A673 (cell line): Measurements from ENCODE around the gene POMGNT2. TPM values are rescaled to one million over a fixed set of nuclear protein-coding genes. Genes with fewer than 3 reads are reported as not detected.

Experiments
- BruUV-seq: library from RNA; stranded (reverse); fragments of 400-500 nt; replicated peaks from 2 replicates; lab custom pipeline; 2021; lab: Mats Ljungman, UMichigan
- CTCF ChIA-PET: fragments of 300-600 bp; sonication (Branson Sonifier 250); formaldehyde crosslinking; loops from one replicate; lab custom pipeline; 2022; ENCODE audit warnings: antibody characterized with exemption; lab: Charles Lee
- POLR2A ChIA-PET: fragments of 300-600 bp; sonication (Branson Sonifier 250); formaldehyde crosslinking; loops from one replicate; lab custom pipeline; 2022; ENCODE audit warnings: antibody characterized with exemption; ENCODE audit not compliant: low non-redundant PET; lab: Charles Lee
- DNase-seq: peaks from one replicate; pipeline ENCODE4 v3.0.0-alpha.2; 2015; ENCODE audit warnings: low spot score
- H3K27ac ChIP-seq: fragments of 200-600 bp; sonication (generic); 2 replicates; pipeline ENCODE4 v1.5.1; 2016; ENCODE audit warnings: mixed run types, low read depth, mild to moderate bottlenecking, mixed read lengths, antibody characterized with exemption, low read length; ENCODE audit not compliant: poor library complexity, severe bottlenecking
- H3K27me3 ChIP-seq: fragments of 200-600 bp; sonication (generic); replicated peaks from 2 replicates; pipeline ENCODE4 v1.6.1; 2017; ENCODE audit warnings: mixed run types, low read depth, mild to moderate bottlenecking, mixed read lengths, antibody characterized with exemption, low read length; ENCODE audit not compliant: insufficient read depth, poor library complexity
- H3K36me3 ChIP-seq: fragments of 200-600 bp; sonication (generic); 2 replicates; pipeline ENCODE4 v1.6.1; 2016; ENCODE audit warnings: mixed run types, mild to moderate bottlenecking, mixed read lengths, antibody characterized with exemption, low read length; ENCODE audit not compliant: insufficient read depth, poor library complexity, severe bottlenecking
- H3K4me1 ChIP-seq: fragments of 200-600 bp; sonication (generic); 2 replicates; pipeline ENCODE4 v1.6.1; 2017; ENCODE audit warnings: mixed run types, mild to moderate bottlenecking, mixed read lengths, antibody characterized with exemption, low read length; ENCODE audit not compliant: insufficient read depth, poor library complexity, severe bottlenecking
- H3K4me3 ChIP-seq: fragments of 200-600 bp; sonication (generic); 2 replicates; pipeline ENCODE4 v1.5.1; 2016; ENCODE audit warnings: low read depth, mixed run types, mild to moderate bottlenecking, mixed read lengths, low read length; ENCODE audit not compliant: poor library complexity, severe bottlenecking
- H3K9me3 ChIP-seq: fragments of 200-600 bp; sonication (generic); 2 replicates; pipeline ENCODE4 v1.6.1; 2016; ENCODE audit warnings: mixed run types, low read depth, mild to moderate bottlenecking, mixed read lengths, antibody characterized with exemption, low read length; ENCODE audit not compliant: poor library complexity, severe bottlenecking
- EZH2 ChIP-seq: fragments of 200-600 bp; sonication (generic); IDR thresholded peaks from 2 replicates; pipeline ENCODE4 v1.6.1; 2017; ENCODE audit warnings: borderline replicate concordance, low read depth, mild to moderate bottlenecking, mixed read lengths, antibody characterized with exemption, low read length; ENCODE audit not compliant: poor library complexity, severe bottlenecking
- intact Hi-C: fragments of 100-400 bp; cut with micrococcal nuclease; formaldehyde crosslinking; loops from one replicate; pipeline ENCODE4 v1.10.0; 2022; ENCODE audit not compliant: unreplicated experiment
- total RNA-seq: library from RNA; stranded (reverse); gene quantifications from 2 replicates; pipeline ENCODE4 v1.2.3, GENCODE V29; 2021
- TF ChIP-seq, protein P1 (sequence below): fragments of 300-800, 200-600 bp; sonication (generic); conservative IDR thresholded peaks from 2 replicates; pipeline ENCODE4 v1.5.1; 2017; ENCODE audit warnings: low read depth, mild to moderate bottlenecking, antibody characterized with exemption, low read length, moderate library complexity, mixed read lengths

The POMGNT2 gene
- total RNA-seq, 1 experiment from 2014 or later: 6.5 TPM

- no peak overlapping the region for H3K4me3 ChIP-seq
- CTCF ChIA-PET: no interaction called here
- DNase-seq: no peak
- no peak for TF ChIP-seq EZH2
- TF ChIP-seq, protein P1, sequence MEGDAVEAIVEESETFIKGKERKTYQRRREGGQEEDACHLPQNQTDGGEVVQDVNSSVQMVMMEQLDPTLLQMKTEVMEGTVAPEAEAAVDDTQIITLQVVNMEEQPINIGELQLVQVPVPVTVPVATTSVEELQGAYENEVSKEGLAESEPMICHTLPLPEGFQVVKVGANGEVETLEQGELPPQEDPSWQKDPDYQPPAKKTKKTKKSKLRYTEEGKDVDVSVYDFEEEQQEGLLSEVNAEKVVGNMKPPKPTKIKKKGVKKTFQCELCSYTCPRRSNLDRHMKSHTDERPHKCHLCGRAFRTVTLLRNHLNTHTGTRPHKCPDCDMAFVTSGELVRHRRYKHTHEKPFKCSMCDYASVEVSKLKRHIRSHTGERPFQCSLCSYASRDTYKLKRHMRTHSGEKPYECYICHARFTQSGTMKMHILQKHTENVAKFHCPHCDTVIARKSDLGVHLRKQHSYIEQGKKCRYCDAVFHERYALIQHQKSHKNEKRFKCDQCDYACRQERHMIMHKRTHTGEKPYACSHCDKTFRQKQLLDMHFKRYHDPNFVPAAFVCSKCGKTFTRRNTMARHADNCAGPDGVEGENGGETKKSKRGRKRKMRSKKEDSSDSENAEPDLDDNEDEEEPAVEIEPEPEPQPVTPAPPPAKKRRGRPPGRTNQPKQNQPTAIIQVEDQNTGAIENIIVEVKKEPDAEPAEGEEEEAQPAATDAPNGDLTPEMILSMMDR: no peak
- H3K27ac ChIP-seq: no peak overlapping the region
- H3K36me3 ChIP-seq: no peaks in the 10 kb centered on the region
- intact Hi-C loops: no loop called here
- no TSS peak for BruUV-seq
- POLR2A ChIA-PET: no interaction called here
- H3K27me3 ChIP-seq: no peaks in the 10 kb centered on the region
- no peaks in the 10 kb centered on the region for H3K4me1 ChIP-seq
- no peaks in the 10 kb centered on the region for H3K9me3 ChIP-seq
Observed at GRCh38 chr3:43090238-43090637, 15.6 kb downstream of the POMGNT2 start.

- H3K27me3 ChIP-seq: no peaks in the 10 kb centered on the region
- intact Hi-C loops: no loop called here
- no TSS peak for BruUV-seq
- ChIA-PET CTCF (no interaction called here), POLR2A (no interaction called here)
- no peak overlapping the region for H3K4me3 ChIP-seq
- no peaks in the 10 kb centered on the region for H3K4me1 ChIP-seq
- no peaks in the 10 kb centered on the region for H3K36me3 ChIP-seq
- TF ChIP-seq, protein P1: no peak
- TF ChIP-seq EZH2: no peak
- H3K27ac ChIP-seq: no peak overlapping the region
- H3K9me3 ChIP-seq: no peaks in the 10 kb centered on the region
- DNase-seq: no peak
Observed at GRCh38 chr3:43089081-43089480, 16.8 kb downstream of the POMGNT2 start.

GRCh38 chr3:43087249-43087776, 18.6 kb downstream of the POMGNT2 start:
- ChIA-PET CTCF (no interaction called here), POLR2A (no interaction called here)
- H3K4me3 ChIP-seq: no peak overlapping the region
- DNase-seq: no peak
- H3K27ac ChIP-seq: no peak overlapping the region
- no TSS peak for BruUV-seq
- no peaks in the 10 kb centered on the region for H3K36me3 ChIP-seq
- no peaks in the 10 kb centered on the region for H3K9me3 ChIP-seq
- H3K27me3 ChIP-seq: no peaks in the 10 kb centered on the region
- no peaks in the 10 kb centered on the region for H3K4me1 ChIP-seq
- TF ChIP-seq, protein P1: no peak
- TF ChIP-seq EZH2: no peak
- intact Hi-C loops: no loop called here
